ENCODE data around the gene TENM3. TPM values are rescaled to one million over a fixed set of nuclear protein-coding genes. Genes with fewer than 3 reads are reported as not detected.

TENM3 gene
- total and polyA plus RNA-seq, 12 donors: 2.6 to 54.4 (median 42.8) TPM

- Histone ChIP-seq H3K9me3 (replicated peaks in 1 of 3) (no peaks in the 10 kb centered on the region), H3K27ac (no peak overlapping the region), H3K4me3 (no peak overlapping the region), H3K36me3 (replicated peaks in 1 of 2) (no peaks in the 10 kb centered on the region), H3K4me1 (replicated peaks in 1 of 2) (no peaks in the 10 kb centered on the region), H3K27me3 (peaks cover 3% of the 10 kb centered on the region)
- 80 to 92% (median 84%) methylated on average over 8 to 9 of the region's 9 CpGs for WGBS, 4 donors
- intact Hi-C loops (cut with DNase I): no loop called here
- TF ChIP-seq CTCF (IDR thresholded peaks at IDR 0.05) (no peak), POLR2A (IDR thresholded peaks at IDR 0.05) (no peak)
- DNase-seq: no peak
These were observed 584.8 kb downstream of the TENM3 start for GRCh38 chr4:182827954-182828353.

DNA sequence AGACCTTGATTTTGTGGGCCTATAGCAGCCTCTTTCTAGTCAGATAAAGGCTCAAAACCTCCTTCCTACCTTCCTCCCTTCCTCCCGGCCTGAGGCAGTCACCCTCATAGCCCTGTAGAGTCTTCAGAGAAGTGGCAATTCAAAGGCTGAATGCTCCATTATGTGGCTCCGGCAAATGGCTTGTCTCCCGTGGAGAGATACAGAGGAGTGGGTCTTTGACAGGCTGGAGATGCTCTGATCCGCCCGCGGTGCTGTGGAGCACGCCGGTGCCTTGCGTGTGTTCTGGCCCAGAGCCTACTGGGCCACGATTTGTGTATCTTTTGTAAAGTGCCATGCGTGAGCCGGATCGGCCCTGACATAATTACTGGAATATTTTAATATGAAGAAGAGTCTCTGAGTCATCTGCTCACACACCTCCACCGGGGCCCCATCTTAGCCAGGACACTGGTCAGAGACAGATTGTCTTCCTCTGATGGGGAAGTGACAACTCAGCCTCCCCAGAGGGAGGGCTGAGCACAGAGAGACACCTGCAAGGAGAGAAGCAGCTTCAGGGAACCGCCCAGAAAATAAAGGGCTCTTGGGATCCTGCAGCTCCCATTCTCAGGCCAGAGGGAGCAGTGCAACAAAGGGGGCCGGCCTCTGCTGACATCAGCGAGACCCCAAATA lies 585.3 kb downstream of the TENM3 start:
- H3K4me1 ChIP-seq (replicated peaks in 1 of 2): no peaks in the 10 kb centered on the region
- no peak overlapping the region for H3K4me3 ChIP-seq
- no peaks in the 10 kb centered on the region for H3K36me3 ChIP-seq (replicated peaks in 1 of 2)
- H3K27ac ChIP-seq: no peak overlapping the region
- TF ChIP-seq CTCF (IDR thresholded peaks at IDR 0.05): no peak
- no peak for TF ChIP-seq POLR2A (IDR thresholded peaks at IDR 0.05)
- 67 to 77% (median 73%) methylated on average over 6 to 17 of the region's 17 CpGs for WGBS, 4 donors
- DNase-seq: no peak
- H3K9me3 ChIP-seq (replicated peaks in 1 of 3): no peaks in the 10 kb centered on the region
- intact Hi-C loops (cut with DNase I): no loop called here
- peaks cover 3% of the 10 kb centered on the region for H3K27me3 ChIP-seq

- no peaks in the 10 kb centered on the region for H3K9me3 ChIP-seq (replicated peaks in 1 of 3)
- H3K4me3 ChIP-seq: no peak overlapping the region
- H3K27ac ChIP-seq: no peak overlapping the region
- no peak for TF ChIP-seq CTCF (IDR thresholded peaks at IDR 0.05)
- TF ChIP-seq POLR2A (IDR thresholded peaks at IDR 0.05): no peak
- WGBS, 4 donors: 90 to 93% (median 91%) methylated on average over 9 of the region's 9 CpGs
- no peaks in the 10 kb centered on the region for H3K36me3 ChIP-seq (replicated peaks in 1 of 2)
- H3K4me1 ChIP-seq (replicated peaks in 1 of 2): no peaks in the 10 kb centered on the region
- intact Hi-C loops (cut with DNase I): no loop called here
- DNase-seq: no peak
- H3K27me3 ChIP-seq: peaks cover 3% of the 10 kb centered on the region
These were observed 586.0 kb downstream of the TENM3 start for GRCh38 chr4:182829196-182829595.

DNA sequence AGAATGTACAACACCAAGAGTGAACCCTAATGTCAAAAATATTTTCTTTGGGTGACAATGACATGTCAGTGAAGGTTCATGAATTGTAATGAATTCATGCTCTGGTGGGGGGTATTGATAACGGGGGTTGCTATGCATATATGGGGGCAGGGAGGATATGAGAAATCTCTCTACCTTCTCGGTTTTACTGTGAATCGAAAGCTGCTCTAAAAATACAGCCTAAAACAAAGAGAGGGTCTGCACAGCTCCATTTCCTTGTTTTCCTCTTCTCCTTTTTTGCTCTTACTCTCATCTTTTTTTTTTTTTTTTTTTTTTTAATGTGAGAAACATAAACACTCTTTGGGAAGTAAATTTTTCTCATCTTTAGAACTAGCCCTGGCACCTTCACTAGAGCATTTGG lies 588.2 kb downstream of the TENM3 start:
- no peaks in the 10 kb centered on the region for H3K4me1 ChIP-seq (replicated peaks in 1 of 2)
- intact Hi-C loops (cut with DNase I): no loop called here
- no peak overlapping the region for H3K4me3 ChIP-seq
- H3K27ac ChIP-seq: no peak overlapping the region
- no peaks in the 10 kb centered on the region for H3K36me3 ChIP-seq (replicated peaks in 1 of 2)
- 65 to 81% (median 70%) methylated on average over 3 of the region's 3 CpGs for WGBS, 4 donors
- no peak for TF ChIP-seq CTCF (IDR thresholded peaks at IDR 0.05)
- TF ChIP-seq POLR2A (IDR thresholded peaks at IDR 0.05): no peak
- DNase-seq: no peak
- no peaks in the 10 kb centered on the region for H3K9me3 ChIP-seq (replicated peaks in 1 of 3)
- H3K27me3 ChIP-seq: peaks cover 3% of the 10 kb centered on the region

Data from adrenal gland (tissue), 12 donors.